A673 (cell line): ENCODE data around the gene ULK4. TPM values are rescaled to one million over a fixed set of nuclear protein-coding genes. Genes with fewer than 3 reads are reported as not detected.

Source experiments
- BruUV-seq: library from RNA; stranded (reverse); fragments of 400-500 nt; replicated peaks from 2 replicates; lab custom pipeline; 2021; lab: Mats Ljungman, UMichigan
- CTCF ChIA-PET: fragments of 300-600 bp; sonication (Branson Sonifier 250); formaldehyde crosslinking; loops from one replicate; lab custom pipeline; 2022; ENCODE audit warnings: antibody characterized with exemption; lab: Charles Lee
- POLR2A ChIA-PET: fragments of 300-600 bp; sonication (Branson Sonifier 250); formaldehyde crosslinking; loops from one replicate; lab custom pipeline; 2022; ENCODE audit warnings: antibody characterized with exemption; ENCODE audit not compliant: low non-redundant PET; lab: Charles Lee
- DNase-seq: peaks from one replicate; pipeline ENCODE4 v3.0.0-alpha.2; 2015; ENCODE audit warnings: low spot score
- H3K27ac ChIP-seq: fragments of 200-600 bp; sonication (generic); 2 replicates; pipeline ENCODE4 v1.5.1; 2016; ENCODE audit warnings: mixed run types, low read depth, mild to moderate bottlenecking, mixed read lengths, antibody characterized with exemption, low read length; ENCODE audit not compliant: poor library complexity, severe bottlenecking
- H3K27me3 ChIP-seq: fragments of 200-600 bp; sonication (generic); replicated peaks from 2 replicates; pipeline ENCODE4 v1.6.1; 2017; ENCODE audit warnings: mixed run types, low read depth, mild to moderate bottlenecking, mixed read lengths, antibody characterized with exemption, low read length; ENCODE audit not compliant: insufficient read depth, poor library complexity
- H3K36me3 ChIP-seq: fragments of 200-600 bp; sonication (generic); 2 replicates; pipeline ENCODE4 v1.6.1; 2016; ENCODE audit warnings: mixed run types, mild to moderate bottlenecking, mixed read lengths, antibody characterized with exemption, low read length; ENCODE audit not compliant: insufficient read depth, poor library complexity, severe bottlenecking
- H3K4me1 ChIP-seq: fragments of 200-600 bp; sonication (generic); 2 replicates; pipeline ENCODE4 v1.6.1; 2017; ENCODE audit warnings: mixed run types, mild to moderate bottlenecking, mixed read lengths, antibody characterized with exemption, low read length; ENCODE audit not compliant: insufficient read depth, poor library complexity, severe bottlenecking
- H3K4me3 ChIP-seq: fragments of 200-600 bp; sonication (generic); 2 replicates; pipeline ENCODE4 v1.5.1; 2016; ENCODE audit warnings: low read depth, mixed run types, mild to moderate bottlenecking, mixed read lengths, low read length; ENCODE audit not compliant: poor library complexity, severe bottlenecking
- H3K9me3 ChIP-seq: fragments of 200-600 bp; sonication (generic); 2 replicates; pipeline ENCODE4 v1.6.1; 2016; ENCODE audit warnings: mixed run types, low read depth, mild to moderate bottlenecking, mixed read lengths, antibody characterized with exemption, low read length; ENCODE audit not compliant: poor library complexity, severe bottlenecking
- EZH2 ChIP-seq: fragments of 200-600 bp; sonication (generic); IDR thresholded peaks from 2 replicates; pipeline ENCODE4 v1.6.1; 2017; ENCODE audit warnings: borderline replicate concordance, low read depth, mild to moderate bottlenecking, mixed read lengths, antibody characterized with exemption, low read length; ENCODE audit not compliant: poor library complexity, severe bottlenecking
- intact Hi-C: fragments of 100-400 bp; cut with micrococcal nuclease; formaldehyde crosslinking; loops from one replicate; pipeline ENCODE4 v1.10.0; 2022; ENCODE audit not compliant: unreplicated experiment
- total RNA-seq: library from RNA; stranded (reverse); gene quantifications from 2 replicates; pipeline ENCODE4 v1.2.3, GENCODE V29; 2021
- TF ChIP-seq, protein P1 (sequence below): fragments of 300-800, 200-600 bp; sonication (generic); conservative IDR thresholded peaks from 2 replicates; pipeline ENCODE4 v1.5.1; 2017; ENCODE audit warnings: low read depth, mild to moderate bottlenecking, antibody characterized with exemption, low read length, moderate library complexity, mixed read lengths

The ULK4 gene
- total RNA-seq, 1 experiment from 2014 or later: 7.4 TPM

DNA sequence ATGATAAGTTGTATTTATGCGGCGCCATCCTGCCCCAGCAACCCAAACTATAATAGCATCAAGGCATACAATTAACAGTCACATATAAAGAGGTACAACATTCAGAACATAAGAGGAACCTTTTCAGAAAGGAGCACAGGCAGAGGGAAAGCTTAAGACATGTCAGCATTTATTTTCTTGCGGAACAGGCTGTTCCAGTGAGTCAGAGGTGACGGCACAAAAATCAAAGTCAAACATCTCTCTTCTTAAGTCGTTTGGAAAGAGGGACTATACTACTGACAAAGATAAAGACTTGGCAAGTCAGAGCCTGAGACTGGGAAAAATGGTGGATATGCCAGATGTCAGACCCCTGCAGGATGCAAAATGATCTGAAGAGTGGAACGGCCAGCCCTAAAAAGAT is 634.2 kb downstream of the ULK4 start:
- no peak for TF ChIP-seq EZH2
- POLR2A ChIA-PET: no interaction called here
- H3K4me1 ChIP-seq: no peaks in the 10 kb centered on the region
- no peaks in the 10 kb centered on the region for H3K36me3 ChIP-seq
- no peak overlapping the region for H3K4me3 ChIP-seq
- H3K27ac ChIP-seq: no peak overlapping the region
- CTCF ChIA-PET: no interaction called here
- DNase-seq: no peak
- no peaks in the 10 kb centered on the region for H3K27me3 ChIP-seq
- intact Hi-C loops: no loop called here
- no peaks in the 10 kb centered on the region for H3K9me3 ChIP-seq
- no TSS peak for BruUV-seq

DNA sequence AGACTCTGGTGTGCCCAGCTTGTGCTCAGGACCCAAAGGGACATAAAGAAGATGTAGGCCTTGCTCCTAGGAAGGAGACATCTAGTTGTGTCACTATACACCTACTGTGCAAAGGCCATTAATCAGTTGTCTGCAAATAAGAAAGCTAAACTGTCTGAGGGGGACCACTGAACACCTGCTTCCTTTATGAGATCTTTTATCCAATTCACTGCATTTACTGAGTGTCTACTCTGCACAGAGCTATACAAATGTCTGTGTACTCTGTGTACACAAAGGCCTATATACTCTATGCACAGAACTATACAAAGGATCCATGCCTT is 637.8 kb downstream of the ULK4 start:
- Histone ChIP-seq H3K4me3 (no peak overlapping the region), H3K27me3 (no peaks in the 10 kb centered on the region), H3K36me3 (no peaks in the 10 kb centered on the region), H3K27ac (no peak overlapping the region), H3K4me1 (no peaks in the 10 kb centered on the region), H3K9me3 (no peaks in the 10 kb centered on the region)
- BruUV-seq: no TSS peak
- CTCF ChIA-PET: no interaction called here
- POLR2A ChIA-PET: no interaction called here
- TF ChIP-seq EZH2: no peak
- TF ChIP-seq, protein P1, sequence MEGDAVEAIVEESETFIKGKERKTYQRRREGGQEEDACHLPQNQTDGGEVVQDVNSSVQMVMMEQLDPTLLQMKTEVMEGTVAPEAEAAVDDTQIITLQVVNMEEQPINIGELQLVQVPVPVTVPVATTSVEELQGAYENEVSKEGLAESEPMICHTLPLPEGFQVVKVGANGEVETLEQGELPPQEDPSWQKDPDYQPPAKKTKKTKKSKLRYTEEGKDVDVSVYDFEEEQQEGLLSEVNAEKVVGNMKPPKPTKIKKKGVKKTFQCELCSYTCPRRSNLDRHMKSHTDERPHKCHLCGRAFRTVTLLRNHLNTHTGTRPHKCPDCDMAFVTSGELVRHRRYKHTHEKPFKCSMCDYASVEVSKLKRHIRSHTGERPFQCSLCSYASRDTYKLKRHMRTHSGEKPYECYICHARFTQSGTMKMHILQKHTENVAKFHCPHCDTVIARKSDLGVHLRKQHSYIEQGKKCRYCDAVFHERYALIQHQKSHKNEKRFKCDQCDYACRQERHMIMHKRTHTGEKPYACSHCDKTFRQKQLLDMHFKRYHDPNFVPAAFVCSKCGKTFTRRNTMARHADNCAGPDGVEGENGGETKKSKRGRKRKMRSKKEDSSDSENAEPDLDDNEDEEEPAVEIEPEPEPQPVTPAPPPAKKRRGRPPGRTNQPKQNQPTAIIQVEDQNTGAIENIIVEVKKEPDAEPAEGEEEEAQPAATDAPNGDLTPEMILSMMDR: no peak
- intact Hi-C loops: no loop called here
- no peak for DNase-seq

DNA sequence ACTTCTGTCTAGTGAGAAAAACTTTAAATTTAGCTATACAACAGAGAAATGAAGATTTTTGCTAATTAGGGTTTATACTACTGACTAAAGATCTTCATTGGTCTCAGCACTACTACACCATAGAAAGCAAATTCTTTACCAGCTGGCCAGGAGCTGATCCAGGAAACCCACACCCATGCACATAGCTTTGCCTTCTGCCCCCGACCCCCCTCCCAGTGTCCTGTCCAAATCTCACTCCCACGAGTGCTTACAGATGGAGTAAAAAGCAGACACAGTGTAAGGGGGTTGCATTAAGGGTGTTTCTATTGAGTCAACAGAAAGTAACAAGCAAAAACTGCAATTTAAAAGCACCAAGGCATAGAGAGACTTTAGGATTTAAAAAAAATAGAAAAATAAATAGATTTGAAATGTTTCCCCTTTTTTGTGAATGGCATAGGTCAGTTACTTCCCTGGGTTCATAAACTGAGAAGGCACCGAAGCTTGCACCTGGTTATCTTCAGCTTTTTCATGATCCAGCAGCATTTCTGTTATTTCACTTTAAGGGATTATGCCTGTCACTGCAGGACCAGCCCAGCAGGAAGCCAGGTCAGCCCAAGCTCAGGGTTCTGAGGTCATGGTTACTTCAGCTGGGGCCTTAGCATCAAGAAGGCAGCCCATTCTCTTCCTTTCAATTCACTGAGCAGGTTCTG is 638.3 kb downstream of the ULK4 start:
- DNase-seq: no peak
- intact Hi-C loops: no loop called here
- no peak for TF ChIP-seq EZH2
- TF ChIP-seq, protein P1: no peak
- Histone ChIP-seq H3K4me1 (no peaks in the 10 kb centered on the region), H3K36me3 (no peaks in the 10 kb centered on the region), H3K9me3 (no peaks in the 10 kb centered on the region), H3K27ac (no peak overlapping the region), H3K27me3 (no peaks in the 10 kb centered on the region), H3K4me3 (no peak overlapping the region)
- BruUV-seq: no TSS peak
- POLR2A ChIA-PET: no interaction called here
- CTCF ChIA-PET: no interaction called here

DNA sequence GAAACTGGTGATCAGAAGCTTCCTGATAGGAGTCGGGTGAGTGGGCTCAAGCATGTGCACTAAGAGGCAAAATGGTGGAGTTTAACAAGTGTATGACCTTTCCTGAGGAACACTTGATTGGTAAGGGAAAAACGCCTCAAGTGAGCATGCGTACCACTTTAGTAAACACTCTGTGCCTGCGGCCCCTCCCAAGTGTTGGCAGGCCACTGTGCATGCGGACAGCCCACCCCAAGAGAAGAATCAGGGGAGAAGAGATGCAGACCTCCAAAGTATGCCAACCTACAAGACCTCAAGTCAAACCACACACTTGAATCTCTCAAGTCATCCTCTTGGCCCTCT is 640.3 kb downstream of the ULK4 start:
- Histone ChIP-seq H3K4me3 (no peak overlapping the region), H3K27ac (no peak overlapping the region), H3K4me1 (no peaks in the 10 kb centered on the region), H3K9me3 (no peaks in the 10 kb centered on the region), H3K36me3 (no peaks in the 10 kb centered on the region), H3K27me3 (no peaks in the 10 kb centered on the region)
- CTCF ChIA-PET: no interaction called here
- intact Hi-C loops: no loop called here
- POLR2A ChIA-PET: no interaction called here
- no TSS peak for BruUV-seq
- DNase-seq: no peak
- no peak for TF ChIP-seq EZH2
- TF ChIP-seq, protein P1: no peak
